Activated CD4-positive, CD25-positive, alpha-beta regulatory T cell treated with anti-CD3 and anti-CD28 coated beads, Interleukin-2, amount 50 U/mL, for 24 hours (primary cell): ENCODE measurements around the gene GLOD5.

Experiments used
- ATAC-seq, 2 donors: fragments of 150-1000 bp; cut with Tn5 transposase; one replicate each; pipeline ENCODE4 v1.10.0; 2021; ENCODE audit warnings: mild to moderate bottlenecking in 1 of 2, moderate library complexity in 1 of 2

Gene GLOD5

GRCh38 chrX:48761674-48762471, at the start of gene GLOD5:
TSS of gene GLOD5 (plus strand) at chrX:48761747. CDS start at chrX:48761791, 44 bp downstream.
- no peak for ATAC-seq

DNA sequence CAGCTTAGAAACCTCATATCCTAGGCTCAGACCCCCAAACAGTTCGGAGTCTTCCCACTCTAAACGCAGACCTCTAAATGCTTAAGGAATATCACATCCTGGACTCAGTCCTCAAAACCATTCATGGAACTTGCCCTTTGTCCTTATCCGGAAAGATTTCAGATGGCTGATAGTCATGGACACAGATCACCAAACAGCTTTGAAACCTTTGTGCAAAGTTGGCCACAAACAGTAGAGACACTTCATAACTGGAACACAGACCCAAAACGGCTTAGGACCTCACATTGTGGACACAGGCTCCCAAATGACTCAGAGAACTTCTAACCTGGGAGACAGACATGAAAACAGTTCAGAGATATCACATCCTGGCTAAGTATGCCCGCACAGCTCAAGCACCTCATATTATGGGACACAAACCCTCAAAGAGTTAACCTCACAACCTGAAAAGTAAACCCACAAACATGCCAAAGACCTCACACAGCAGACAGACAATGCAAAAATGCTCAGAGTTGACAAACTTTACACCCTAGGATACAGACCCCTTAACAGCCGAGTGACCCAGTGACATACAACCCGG, 49.5 kb upstream of the GLOD5 start:
- ATAC-seq, result no peak

DNA sequence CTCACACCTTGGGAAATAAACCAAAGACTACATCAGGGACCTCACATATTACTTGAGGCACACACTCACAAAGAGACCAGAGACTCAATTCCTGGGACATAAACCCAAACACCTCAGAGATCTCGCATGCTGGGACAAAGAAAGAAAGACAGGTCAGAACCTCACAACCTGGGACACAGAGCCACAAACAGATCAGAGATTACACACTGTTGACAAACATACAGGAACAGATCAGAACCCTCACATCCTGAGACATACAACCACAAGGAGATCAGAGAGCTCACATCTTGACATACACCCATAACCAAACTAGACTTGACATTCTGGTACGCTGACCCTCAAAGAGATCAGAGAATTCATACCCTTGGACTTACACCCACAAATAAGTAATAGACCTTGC, 47.7 kb upstream of the GLOD5 start:
- ATAC-seq, result peak in 1 of 2 donors; percentile 15

DNA sequence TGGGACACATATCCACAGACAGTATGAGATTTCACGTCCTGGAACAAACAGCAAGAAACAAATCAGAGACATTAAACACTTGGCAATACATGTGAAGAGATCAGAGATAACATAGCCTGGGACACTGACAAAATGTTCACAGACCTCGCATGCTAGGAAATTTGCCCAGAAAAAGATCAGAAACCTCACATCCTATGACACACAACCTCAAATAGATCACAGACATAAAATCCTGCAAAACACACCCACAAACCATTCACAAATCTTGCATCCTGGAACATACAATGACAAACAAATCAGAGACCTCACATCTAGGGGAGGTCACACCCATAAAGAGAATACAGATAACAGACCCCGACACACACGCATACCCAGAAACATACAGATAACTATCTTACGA, 47.0 kb upstream of the GLOD5 start:
- ATAC-seq, result peak; percentile 8

- peak; percentile 50 to 57 for ATAC-seq
Measured at GRCh38 chrX:48715072-48715471, 46.5 kb upstream of the GLOD5 start.

- peak; percentile 27 to 46 for ATAC-seq
Measured at GRCh38 chrX:48715876-48716502, 45.6 kb upstream of the GLOD5 start.

- ATAC-seq, result no peak
Measured at GRCh38 chrX:48719958-48720357, 41.6 kb upstream of the GLOD5 start.

DNA sequence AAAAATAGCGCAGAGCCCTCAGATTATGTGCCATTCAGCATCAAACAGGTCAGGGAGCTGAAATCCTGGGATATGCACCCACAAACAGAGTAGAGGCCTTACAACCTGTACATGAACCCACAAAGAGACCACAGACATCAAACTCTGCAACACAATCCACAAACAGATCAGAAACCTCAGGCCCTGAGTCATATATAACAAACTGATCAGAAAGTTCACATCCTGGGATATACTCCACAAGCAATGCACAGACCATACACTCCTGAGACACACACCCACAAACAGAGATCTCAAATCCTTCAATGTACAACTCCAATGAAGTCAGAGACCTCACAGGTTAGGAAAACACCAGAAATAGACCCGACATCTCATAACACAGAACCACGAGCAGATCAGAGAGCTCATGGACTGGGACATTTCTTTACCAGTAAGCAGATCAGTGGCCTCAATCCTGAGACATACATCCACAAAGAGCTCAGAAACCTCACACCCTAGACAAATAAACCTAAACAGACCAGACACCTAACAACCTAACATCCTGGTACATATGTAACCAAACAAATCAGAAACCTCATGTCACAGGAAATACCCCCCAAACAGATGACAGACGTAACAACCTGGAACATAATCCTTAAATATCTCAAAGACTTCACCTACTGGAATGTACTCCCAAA, 40.8 kb upstream of the GLOD5 start:
- ATAC-seq, result no peak

DNA sequence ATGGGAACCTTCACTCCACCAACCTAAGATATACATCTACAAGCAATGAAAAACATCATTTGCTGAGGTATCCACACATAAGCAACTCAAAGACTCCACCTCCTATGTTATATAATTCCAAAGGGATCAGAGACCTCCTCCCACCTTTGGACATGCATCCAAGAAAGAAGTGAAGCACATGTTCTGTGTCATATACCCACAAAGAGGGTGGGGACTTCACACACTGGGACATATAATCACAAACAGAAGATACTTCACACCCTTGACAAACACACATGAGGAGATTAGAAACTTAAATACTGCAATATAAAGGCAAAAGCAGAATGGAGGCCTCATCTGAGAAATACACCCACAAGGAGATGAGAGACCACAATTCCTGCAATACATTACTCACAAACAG, 39.6 kb upstream of the GLOD5 start:
- peak in 1 of 2 donors; percentile 24 for ATAC-seq

DNA sequence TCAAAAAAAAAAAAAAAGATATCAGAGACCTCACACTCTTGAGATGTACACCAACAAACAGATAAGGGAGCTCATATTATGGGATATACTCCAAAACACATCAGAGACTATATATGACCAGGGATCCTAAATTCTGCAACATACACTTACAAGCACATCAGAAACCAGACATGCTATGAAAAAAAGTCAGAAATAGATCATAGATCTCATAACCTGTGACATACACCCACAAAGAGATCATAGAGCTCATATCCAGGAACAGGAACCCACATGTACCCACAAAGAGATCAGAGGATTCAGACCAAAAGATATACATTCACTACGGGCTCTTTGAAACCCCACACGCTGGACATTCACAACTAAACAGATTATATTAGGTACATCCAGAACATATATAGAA, 35.0 kb upstream of the GLOD5 start:
- ATAC-seq, result no peak

GRCh38 chrX:48728653-48729052, 32.9 kb upstream of the GLOD5 start:
- no peak for ATAC-seq

DNA sequence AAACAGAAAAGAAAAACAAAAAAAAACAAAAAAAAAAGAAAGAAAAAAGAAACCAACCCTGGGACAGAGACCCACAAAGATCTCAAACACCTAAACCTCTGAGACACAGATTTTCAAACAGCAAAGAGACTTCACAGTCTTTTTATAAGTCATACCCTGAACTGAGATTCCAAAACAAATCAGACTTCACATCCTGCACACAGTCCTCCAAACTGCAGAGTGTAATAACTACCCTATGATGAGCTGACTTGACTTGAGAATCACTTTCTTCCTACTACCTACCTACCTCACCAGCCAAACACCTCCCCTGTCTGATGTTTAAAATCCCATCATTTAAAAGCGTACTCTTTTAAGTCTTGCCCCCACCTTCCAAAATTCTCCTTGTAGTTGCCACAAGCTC, 25.2 kb upstream of the GLOD5 start:
- no peak for ATAC-seq

DNA sequence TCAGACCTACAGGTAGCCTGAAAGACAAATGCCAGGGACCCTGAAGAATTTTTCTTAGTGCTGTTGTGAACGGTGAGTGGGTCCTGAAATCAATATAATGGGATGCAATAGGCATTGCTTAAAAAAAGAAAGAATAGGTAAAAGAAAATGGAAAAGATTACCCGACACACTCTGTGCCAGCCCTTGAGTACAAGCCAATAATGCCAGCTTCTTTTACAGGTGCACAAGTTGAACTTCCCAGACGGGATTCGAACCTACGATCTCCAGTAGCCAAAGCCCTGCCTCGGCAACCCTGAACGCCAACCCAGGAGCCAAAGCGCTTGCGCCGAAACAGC, 24.7 kb upstream of the GLOD5 start:
- ATAC-seq, result no peak

DNA sequence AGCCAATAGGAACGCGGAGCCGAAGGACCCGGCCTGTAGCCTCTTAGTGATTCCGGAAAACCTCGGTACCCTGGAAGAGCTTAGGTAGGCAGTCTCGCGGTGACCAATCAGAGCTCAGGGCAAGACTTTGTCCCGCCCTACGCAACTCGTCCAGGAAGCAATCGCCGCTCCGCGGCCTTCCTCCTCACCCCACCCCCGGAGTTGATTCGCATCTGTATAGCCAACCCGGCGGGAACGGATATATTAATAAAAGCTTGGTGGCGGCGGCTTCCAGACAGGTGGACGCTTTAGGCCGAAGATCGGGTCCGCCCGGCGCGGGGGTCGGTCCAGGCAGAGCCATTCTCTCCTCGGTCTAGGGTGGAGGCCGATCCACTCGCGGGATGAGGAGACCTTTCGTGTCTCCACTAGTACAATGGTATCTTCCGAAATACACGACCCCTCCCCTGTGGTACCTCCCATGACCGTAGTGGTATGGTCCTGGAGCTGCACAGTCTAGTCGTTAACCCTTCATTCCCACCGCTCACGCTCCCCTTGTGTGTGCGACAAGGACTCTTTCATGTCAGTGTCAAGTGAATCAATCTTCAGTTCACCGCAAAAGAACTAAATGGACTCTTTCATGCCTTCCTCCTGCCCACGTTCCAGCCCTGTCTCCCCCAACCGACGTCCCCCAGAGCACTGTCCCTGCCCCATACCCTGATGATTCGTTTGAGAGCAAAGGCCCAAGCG, 24.2 kb upstream of the GLOD5 start:
- peak; percentile 99 for ATAC-seq

GRCh38 chrX:48737940-48738339, 23.6 kb upstream of the GLOD5 start:
- no peak for ATAC-seq

DNA sequence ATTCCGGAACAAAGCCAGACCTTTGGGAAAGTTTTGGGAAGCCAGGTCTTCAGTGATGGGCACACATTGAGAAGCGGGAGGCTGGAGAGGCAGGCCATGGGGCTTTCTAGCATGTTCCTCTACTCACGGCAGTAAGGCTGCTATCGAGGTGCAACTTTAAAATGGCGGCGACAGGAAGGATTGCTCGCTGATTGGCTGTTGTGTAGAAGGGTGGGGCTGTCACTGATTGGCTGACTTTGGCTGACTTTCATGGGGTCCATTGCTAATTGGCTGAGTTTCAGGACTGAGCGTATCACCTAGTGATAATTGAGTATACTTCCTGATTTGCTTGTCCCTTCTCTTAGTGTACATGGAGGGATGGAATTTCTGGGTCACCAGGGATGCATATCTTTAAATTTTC, 19.7 kb upstream of the GLOD5 start:
- no peak for ATAC-seq

- no peak for ATAC-seq
Measured at GRCh38 chrX:48745222-48745621, 16.3 kb upstream of the GLOD5 start.

- no peak for ATAC-seq
Measured at GRCh38 chrX:48747415-48748016, 14.0 kb upstream of the GLOD5 start.

DNA sequence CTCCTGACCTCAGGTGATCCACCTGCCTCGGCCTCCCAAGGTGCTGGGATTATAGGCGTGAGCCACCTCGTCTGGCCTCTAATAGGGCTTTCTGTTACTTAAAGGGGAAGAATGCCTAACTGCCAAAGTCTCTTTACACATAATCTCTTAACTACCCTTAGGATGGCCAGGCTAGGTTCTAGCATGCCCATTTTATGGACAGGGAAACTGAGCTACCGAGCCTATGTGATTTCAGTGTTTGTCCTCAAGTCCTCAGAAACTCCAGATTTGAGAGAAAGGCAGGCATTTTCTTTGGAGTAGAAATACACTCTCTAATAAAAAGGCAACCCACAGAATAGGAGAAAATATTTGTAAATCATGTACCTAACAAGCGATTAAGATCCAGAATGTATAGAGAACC, 12.4 kb upstream of the GLOD5 start:
- no peak for ATAC-seq

DNA sequence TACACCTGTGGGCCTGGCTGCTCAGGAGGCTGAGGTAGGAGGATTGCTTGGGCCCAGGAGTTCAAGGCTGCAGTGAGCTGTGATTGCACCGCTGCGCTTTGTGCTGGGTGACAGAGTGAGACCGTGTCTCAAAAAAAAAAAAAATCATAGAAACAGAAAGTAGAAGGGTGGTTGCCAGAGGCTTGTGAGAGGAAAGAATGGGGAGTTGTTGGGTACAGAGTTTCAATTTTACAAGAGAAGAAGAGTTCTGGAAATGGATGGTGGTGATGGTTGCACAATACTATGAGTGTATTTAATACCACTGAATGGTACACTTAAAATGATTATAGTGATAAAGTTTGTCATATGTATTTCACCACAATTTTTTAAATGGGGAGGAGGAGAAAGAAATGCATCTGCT, 10.2 kb upstream of the GLOD5 start:
- ATAC-seq, result peak; percentile 51 to 63

DNA sequence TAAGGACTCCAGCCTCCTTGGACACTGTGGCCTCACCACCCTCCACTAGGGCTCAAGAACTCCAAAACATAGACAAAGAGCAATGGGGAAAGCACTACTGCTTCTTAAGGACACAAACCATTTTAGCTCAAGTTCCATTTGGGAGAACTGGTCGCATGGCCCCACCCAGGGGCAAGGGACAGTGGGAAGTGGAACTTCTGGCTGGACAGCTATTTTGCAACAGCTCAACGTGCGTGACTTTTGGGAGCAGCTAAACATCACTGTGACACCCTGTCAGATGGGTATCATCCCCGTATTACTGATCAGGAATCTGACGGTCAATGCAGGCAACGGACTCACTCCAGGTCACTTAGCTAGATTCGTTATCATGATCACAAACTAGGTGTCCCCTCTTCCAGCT, 9.0 kb upstream of the GLOD5 start:
- ATAC-seq, result no peak

- ATAC-seq, result no peak
Measured at GRCh38 chrX:48753708-48754228, 7.8 kb upstream of the GLOD5 start.
